Right cardiac atrium (tissue), 5 donors: ENCODE measurements around the gene RABGAP1L. TPM values are rescaled to one million over a fixed set of nuclear protein-coding genes. Genes with fewer than 3 reads are reported as not detected.
"Not testable (repeated sequence)": the region's sequence is repeated elsewhere in the genome, so short reads cannot be mapped to it uniquely, and the experiment has no call there.

Source experiments
- ATAC-seq, 2 donors: fragments of 200-7000 bp; cut with Tn5 transposase; one replicate each; pipeline versions ENCODE4 v1.8.0 to v1.9.1; 2020; ENCODE audit warnings: moderate library complexity in 2 of 2, mild to moderate bottlenecking in 1 of 2
- DNase-seq, 3 donors: peaks; one replicate each; pipeline ENCODE4 v3.0.0-alpha.2; 2020
- H3K27ac ChIP-seq: one replicate; pipeline ENCODE4 v1.5.1; 2013; ENCODE audit warnings: mild to moderate bottlenecking, low read length, control low read depth, moderate library complexity
- H3K27me3 ChIP-seq: one replicate; pipeline ENCODE4 v1.6.1; 2013; ENCODE audit not compliant: control insufficient read depth, insufficient read depth
- H3K4me1 ChIP-seq: one replicate; pipeline ENCODE4 v1.6.1; 2013; ENCODE audit warnings: low read length; ENCODE audit not compliant: control insufficient read depth, insufficient read depth
- H3K4me3 ChIP-seq: one replicate; pipeline ENCODE4 v1.5.1; 2013; ENCODE audit warnings: low read length, control low read depth
- H3K9me3 ChIP-seq: one replicate; pipeline ENCODE4 v1.6.1; 2013; ENCODE audit warnings: low read length; ENCODE audit not compliant: control insufficient read depth
- WGBS: extraction: QIAGEN DNeasy Blood & Tissue Kit; methylation state at CpG from one replicate; pipeline ENCODE4 v1.1.7; 2013; 5-methylcytosine and 5-hydroxymethylcytosine counted together
- intact Hi-C, 4 donors: fragments of 100-400 bp; cut with DNase I; formaldehyde crosslinking; loops; one replicate each; pipeline versions ENCODE4 v1.11.0 to v1.14.0; 2022 to 2023
- polyA plus RNA-seq: library from polyadenylated mRNA; stranded (reverse); fragments of 200-250 nt; gene quantifications from one replicate; pipeline ENCODE4 v1.2.3, GENCODE V29; 2013
- total RNA-seq, 4 donors: library from RNA; stranded (reverse); fragmentation: NEBNext Ultra II Directional; extraction: Animal tissue kit (Norgen Biotek cat#: 25700); gene quantifications; one replicate each; pipeline ENCODE4 v1.2.1, GENCODE V29; 2021
- donor health status: healthy with polysubstance abuse.
- donor health status: DM: no; HTN: yes; CAD: no.
- donor health status: DM: no; HTN: no; CAD: no.
- donor health status: DM: no; HTN: yes; CAD: no; lungs with severe emphysema.
- donor health status: DM: yes; HTN: yes; CAD: no.

Gene RABGAP1L
- total and polyA plus RNA-seq, 5 donors: 174 to 367 (median 186) TPM

DNA sequence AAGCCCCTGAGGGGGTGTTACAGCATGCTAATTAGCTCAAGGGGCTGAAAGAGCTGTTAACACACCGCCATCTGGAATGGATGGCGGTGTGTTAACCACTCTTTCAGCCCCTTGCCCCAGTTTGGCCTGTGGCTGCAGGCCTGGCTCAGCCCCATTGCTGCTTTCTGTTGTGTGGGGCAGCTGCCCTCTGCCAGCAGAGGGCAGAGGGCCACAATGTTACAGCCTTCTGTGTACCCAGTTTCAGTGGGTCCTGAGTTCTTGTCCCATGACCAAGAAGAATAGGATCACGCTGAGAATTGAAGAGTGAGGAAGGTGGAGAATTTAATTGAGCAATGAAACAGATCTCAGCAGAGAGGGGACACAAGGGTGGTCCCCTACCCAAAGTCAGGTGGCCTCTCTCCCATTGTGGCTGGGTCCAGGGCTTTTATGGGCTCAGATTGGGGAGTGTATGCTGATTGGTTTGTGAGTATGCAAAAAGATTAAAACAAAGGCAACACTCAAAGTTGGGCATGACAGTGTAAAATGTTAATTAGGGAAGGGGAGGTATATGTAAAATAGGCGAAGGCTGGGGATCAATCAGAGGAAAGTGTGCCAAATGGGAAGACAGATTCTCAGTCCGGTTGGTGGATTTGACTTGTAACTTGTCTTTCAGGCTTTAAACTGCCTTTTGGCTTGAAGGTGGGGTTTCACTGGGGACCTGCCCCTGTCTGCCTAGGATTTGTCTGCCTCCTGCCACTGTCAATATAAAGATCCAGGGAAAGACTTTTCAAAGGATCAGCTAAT lies 142.2 kb downstream of the RABGAP1L start:
- no peak for DNase-seq

DNA sequence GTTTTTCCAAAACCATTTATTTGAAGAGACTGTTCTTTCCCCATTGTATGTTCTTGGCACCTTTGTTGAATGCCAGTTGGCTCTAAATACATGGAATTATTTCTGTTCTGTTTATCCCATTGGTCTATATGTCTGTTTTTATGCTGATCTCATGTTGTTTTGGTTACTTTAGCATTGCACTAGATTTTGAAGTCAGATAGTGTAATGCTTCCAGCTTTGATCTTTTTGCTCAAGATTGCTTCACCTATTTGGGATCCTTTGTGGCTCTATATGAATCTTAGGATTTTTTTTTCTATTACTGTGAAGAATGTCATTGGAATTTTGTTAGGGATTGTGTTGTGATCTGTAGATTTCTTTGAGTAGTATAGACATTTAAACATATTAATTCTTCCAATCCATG lies 149.3 kb downstream of the RABGAP1L start:
- no peak for DNase-seq
- no peak overlapping the region for H3K27ac ChIP-seq
- no peaks in the 10 kb centered on the region for H3K9me3 ChIP-seq
- H3K4me1 ChIP-seq: no peaks in the 10 kb centered on the region
- no peaks in the 10 kb centered on the region for H3K27me3 ChIP-seq
- intact Hi-C loops: no loop called here
- no peak for ATAC-seq
- no peak overlapping the region for H3K4me3 ChIP-seq

More for the DNA sequence above, 142.2 kb downstream of the RABGAP1L start:
- no peak for ATAC-seq
- intact Hi-C loops: no loop called here
- no peak overlapping the region for H3K4me3 ChIP-seq
- H3K9me3 ChIP-seq: no peaks in the 10 kb centered on the region
- H3K27me3 ChIP-seq: no peaks in the 10 kb centered on the region
- H3K27ac ChIP-seq: no peak overlapping the region
- 97% methylated on average over 5 of the region's 5 CpGs for WGBS
- H3K4me1 ChIP-seq: no peaks in the 10 kb centered on the region

- DNase-seq (no peak), ATAC-seq (no peak)
- Histone ChIP-seq H3K27me3 (no peaks in the 10 kb centered on the region), H3K9me3 (no peaks in the 10 kb centered on the region), H3K27ac (no peak overlapping the region), H3K4me1 (no peaks in the 10 kb centered on the region), H3K4me3 (no peak overlapping the region)
- intact Hi-C loops: no loop called here
These were observed 150.2 kb downstream of the RABGAP1L start for GRCh38 chr1:174309490-174309889.

- H3K4me3 ChIP-seq: no peak overlapping the region
- no peak for ATAC-seq
- DNase-seq: no peak
- H3K27me3 ChIP-seq: no peaks in the 10 kb centered on the region
- no peaks in the 10 kb centered on the region for H3K4me1 ChIP-seq
- H3K9me3 ChIP-seq: no peaks in the 10 kb centered on the region
- intact Hi-C loops: no loop called here
- H3K27ac ChIP-seq: no peak overlapping the region
- WGBS: 89% methylated on average over 4 of the region's 4 CpGs
These were observed 155.1 kb downstream of the RABGAP1L start for GRCh38 chr1:174314433-174314832.

DNA sequence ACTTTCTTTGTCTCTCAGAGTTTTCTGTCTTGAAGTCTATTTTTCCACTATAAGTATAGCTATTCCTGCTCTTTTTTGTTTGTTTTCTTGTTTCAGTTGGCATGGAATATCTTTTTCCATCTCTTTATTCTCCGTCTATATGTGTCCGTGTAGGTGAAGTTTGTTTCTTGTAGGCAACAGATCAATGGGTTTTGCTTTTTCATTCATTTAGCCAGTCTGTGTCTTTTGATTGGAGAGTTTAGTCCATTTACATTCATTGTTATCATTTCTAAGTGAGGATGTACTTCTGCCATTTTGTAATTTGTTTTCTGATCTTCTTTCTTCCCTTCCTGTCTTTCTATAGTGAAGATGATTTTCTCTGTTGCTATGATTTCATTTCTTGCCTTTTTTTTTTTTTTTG lies 155.9 kb downstream of the RABGAP1L start:
- intact Hi-C loops: no loop called here
- Histone ChIP-seq H3K9me3 (no peaks in the 10 kb centered on the region), H3K27ac (no peak overlapping the region), H3K4me3 (no peak overlapping the region), H3K27me3 (no peaks in the 10 kb centered on the region), H3K4me1 (no peaks in the 10 kb centered on the region)
- ATAC-seq (no peak), DNase-seq (no peak)
- 97% methylated on average over 2 of the region's 2 CpGs for WGBS

DNA sequence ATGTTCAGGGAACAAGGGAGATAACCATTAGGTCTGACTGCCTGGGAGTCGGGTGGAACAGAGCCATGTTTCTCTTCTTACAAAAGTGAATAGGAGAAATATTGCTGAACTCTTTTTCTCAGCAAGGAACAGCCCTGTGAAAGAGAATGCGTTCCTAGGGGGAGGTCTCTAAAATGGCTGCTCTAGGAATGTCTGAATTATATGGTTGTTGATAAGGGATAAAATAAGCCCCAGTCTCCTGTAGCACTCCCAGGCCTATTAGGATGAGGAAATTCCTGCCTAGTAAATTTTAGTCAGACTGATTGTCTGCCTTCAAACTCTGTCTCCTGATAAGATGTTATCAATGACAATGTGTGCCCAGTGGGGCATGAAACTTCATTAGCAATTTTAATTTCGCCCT lies 161.6 kb downstream of the RABGAP1L start:
- 97% methylated on average over 3 of the region's 3 CpGs for WGBS

DNA sequence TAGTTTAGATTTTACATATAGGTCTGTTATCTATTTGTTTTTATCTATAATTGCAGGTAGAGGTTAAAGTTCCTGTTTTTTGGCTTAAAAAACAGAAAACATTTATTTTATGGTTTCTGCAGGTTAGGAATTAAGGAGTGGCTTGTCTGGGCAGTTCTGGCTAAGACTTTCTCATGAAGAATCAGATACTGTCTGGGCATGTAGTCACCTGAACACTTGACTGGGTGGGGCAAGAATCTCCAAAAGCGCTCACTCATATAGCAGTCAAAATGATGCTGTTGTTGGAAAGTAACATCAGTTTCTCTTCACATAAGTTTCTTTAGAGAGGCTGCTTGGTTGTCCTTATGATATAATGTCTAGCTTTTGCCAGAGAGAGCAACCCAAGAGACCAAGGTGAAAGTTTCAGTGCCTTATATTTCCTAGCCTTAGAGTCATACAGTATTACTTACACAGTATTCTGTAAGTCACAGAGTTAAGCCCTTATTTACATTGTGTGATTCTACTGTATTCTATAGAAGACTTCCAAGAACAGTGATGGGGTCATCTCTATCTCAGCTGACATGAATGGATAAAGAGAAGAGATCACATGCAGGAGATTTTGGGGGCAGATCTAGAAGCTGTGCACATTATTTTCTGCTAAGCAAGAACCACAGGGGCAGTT lies 163.0 kb downstream of the RABGAP1L start:
- Histone ChIP-seq H3K9me3 (peaks cover 2% of the 10 kb centered on the region), H3K4me1 (no peaks in the 10 kb centered on the region), H3K27ac (no peak overlapping the region), H3K4me3 (no peak overlapping the region), H3K27me3 (no peaks in the 10 kb centered on the region)
- 99% methylated on average over 1 of the region's 1 CpG for WGBS
- intact Hi-C loops: no loop called here
- ATAC-seq (no peak), DNase-seq (no peak)

More for the DNA sequence above, 161.6 kb downstream of the RABGAP1L start:
- DNase-seq, ATAC-seq, H3K9me3 ChIP-seq, H3K27ac ChIP-seq, H3K4me3 ChIP-seq, H3K4me1 ChIP-seq, H3K27me3 ChIP-seq, intact Hi-C loops: not testable (repeated sequence)

DNA sequence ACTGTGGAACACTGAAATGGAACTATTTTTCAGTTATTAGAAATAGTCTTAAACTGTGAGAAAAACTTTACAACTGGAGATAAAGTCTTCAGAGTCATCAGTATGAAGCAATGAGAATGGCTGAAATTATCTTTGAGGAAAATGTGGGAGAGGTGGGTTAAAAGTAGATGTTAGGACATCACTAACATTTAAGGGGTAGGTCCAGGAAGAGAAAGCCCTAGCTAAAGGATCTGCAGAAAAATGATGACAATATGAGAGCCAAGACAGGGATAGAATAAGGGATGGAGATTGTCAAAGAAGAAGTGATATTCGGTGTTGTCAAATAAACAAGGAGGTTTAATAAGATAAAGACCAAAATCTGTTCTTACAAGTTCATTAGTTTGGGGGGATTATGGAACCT lies 165.2 kb downstream of the RABGAP1L start:
- H3K4me3 ChIP-seq: no peak overlapping the region

GRCh38 chr1:174324939-174325338 lies 165.6 kb downstream of the RABGAP1L start:
- H3K4me3 ChIP-seq: no peak overlapping the region
- no peaks in the 10 kb centered on the region for H3K4me1 ChIP-seq
- no peak for DNase-seq
- intact Hi-C loops: no loop called here
- no peak for ATAC-seq
- H3K9me3 ChIP-seq: peaks cover 2% of the 10 kb centered on the region
- WGBS: 66% methylated on average over 1 of the region's 1 CpG
- H3K27ac ChIP-seq: no peak overlapping the region
- H3K27me3 ChIP-seq: no peaks in the 10 kb centered on the region

More for the DNA sequence above, 165.2 kb downstream of the RABGAP1L start:
- DNase-seq (no peak), ATAC-seq (no peak)
- intact Hi-C loops: no loop called here
- 99% methylated on average over 1 of the region's 1 CpG for WGBS
- Histone ChIP-seq H3K27ac (no peak overlapping the region), H3K9me3 (peaks cover 2% of the 10 kb centered on the region), H3K27me3 (no peaks in the 10 kb centered on the region), H3K4me1 (no peaks in the 10 kb centered on the region)

DNA sequence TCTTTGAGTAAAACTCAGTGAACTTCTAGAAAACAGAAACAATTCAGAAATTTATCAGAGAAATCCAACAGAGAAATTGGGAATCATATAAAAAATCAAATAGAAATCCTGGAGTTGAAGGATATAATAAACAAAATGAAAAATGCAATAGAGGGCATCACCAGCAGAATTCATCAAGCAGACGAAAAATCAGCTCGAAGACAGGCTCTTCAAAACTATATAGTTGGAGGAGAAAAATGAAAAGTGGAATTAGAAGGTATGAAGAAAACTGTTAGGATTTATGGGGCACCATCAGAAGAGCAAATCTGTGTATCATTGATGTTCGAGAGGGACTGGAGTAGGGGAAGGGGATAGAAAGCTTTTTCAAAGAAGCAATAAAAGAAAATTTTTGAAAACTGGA lies 167.0 kb downstream of the RABGAP1L start:
- Histone ChIP-seq H3K27ac (no peak overlapping the region), H3K27me3 (no peaks in the 10 kb centered on the region), H3K4me1 (no peaks in the 10 kb centered on the region), H3K4me3 (no peak overlapping the region), H3K9me3 (peaks cover 2% of the 10 kb centered on the region)
- WGBS: 95% methylated on average over 3 of the region's 3 CpGs
- intact Hi-C loops: no loop called here
- DNase-seq: no peak
- ATAC-seq: no peak

DNA sequence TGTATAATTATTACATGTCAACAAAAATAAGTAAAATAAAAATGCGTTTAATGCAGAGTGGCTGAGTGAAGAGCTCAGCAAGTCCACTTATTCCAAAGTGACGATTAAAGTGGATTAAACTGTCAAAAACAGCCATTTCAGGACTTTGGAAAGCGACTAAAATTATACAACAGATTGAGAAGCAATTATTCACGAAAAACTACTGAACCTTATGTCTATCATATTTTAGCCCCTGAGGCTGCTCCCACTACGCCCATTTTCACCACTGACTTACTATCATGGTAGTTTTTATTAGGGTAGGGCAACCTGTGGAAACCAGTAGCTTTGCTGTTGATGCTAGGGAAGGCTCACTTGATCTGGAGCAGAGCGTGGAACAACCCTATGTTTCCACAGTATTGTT lies 174.1 kb downstream of the RABGAP1L start:
- Histone ChIP-seq H3K27ac (no peak overlapping the region), H3K9me3 (no peaks in the 10 kb centered on the region), H3K4me3 (no peak overlapping the region), H3K27me3 (no peaks in the 10 kb centered on the region), H3K4me1 (peaks cover 2% of the 10 kb centered on the region)
- intact Hi-C loops: no loop called here
- no peak for DNase-seq
- no peak for ATAC-seq
- WGBS: 94% methylated on average over 6 of the region's 6 CpGs
